PC-3 (cell line): ENCODE results near the gene EIF4A3.

Source experiments
- EZH2 ChIP-seq: fragments of 300-600 bp; sonication (generic); IDR thresholded peaks from one replicate; pipeline ENCODE4 v1.6.1; 2017; ENCODE audit warnings: antibody characterized with exemption, mild to moderate bottlenecking, low read length; ENCODE audit not compliant: unreplicated experiment
- TF ChIP-seq, protein P1 (sequence below): fragments of 300-600 bp; sonication (generic); conservative IDR thresholded peaks from 2 replicates; pipeline ENCODE4 v1.5.1; 2017; ENCODE audit warnings: antibody characterized with exemption, low read depth, mild to moderate bottlenecking, low read length

DNA sequence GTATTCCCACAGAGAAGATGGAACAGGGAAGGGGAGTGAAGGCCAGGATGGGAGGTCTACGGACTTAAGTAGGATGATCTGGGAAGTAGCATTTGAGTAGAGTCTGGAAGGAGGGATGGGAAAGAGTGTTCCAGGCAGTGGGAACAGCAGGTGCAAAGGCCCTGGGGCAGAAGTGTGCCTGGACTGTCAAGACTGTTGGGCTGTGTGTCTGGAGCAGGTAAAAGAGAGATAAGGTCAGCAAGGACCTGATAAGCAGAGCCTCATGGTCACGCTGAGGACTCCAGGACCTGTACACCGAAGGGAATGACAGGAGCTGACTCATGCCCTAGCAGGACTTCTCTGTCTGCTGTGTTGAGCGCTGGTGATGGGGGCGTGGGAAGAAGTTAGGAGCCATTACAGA, 22.2 kb upstream of the EIF4A3 start:
- TF ChIP-seq, protein P1, sequence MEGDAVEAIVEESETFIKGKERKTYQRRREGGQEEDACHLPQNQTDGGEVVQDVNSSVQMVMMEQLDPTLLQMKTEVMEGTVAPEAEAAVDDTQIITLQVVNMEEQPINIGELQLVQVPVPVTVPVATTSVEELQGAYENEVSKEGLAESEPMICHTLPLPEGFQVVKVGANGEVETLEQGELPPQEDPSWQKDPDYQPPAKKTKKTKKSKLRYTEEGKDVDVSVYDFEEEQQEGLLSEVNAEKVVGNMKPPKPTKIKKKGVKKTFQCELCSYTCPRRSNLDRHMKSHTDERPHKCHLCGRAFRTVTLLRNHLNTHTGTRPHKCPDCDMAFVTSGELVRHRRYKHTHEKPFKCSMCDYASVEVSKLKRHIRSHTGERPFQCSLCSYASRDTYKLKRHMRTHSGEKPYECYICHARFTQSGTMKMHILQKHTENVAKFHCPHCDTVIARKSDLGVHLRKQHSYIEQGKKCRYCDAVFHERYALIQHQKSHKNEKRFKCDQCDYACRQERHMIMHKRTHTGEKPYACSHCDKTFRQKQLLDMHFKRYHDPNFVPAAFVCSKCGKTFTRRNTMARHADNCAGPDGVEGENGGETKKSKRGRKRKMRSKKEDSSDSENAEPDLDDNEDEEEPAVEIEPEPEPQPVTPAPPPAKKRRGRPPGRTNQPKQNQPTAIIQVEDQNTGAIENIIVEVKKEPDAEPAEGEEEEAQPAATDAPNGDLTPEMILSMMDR = no peak
- no peak for TF ChIP-seq EZH2
